ENCODE data around the gene LSM5. TPM values are rescaled to one million over a fixed set of nuclear protein-coding genes. Genes with fewer than 3 reads are reported as not detected.

LSM5 gene
- total RNA-seq, 1 donor from 2014 or later: 32.7 TPM

DNA sequence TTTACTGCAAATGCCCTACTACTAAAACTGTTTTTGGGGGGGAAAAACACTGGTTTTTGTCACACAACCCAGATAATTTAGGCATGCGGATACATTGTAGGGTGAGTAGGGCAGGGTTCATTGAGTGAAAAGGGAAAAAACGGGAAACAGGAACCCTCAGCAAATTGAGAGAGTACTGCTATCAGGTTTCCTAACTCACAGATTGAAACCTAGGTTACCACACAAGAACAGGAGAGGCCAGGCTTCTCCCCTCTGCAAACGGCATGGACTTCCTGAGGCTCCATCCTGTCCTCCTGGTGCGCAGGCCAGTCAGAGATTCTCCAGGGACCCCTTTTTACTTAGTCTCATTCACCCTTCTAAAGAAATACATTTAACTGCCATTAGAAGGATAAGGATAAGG is 35.7 kb upstream of the LSM5 start:
- Mint-ChIP-seq H3K27me3 (ENCODE audit: low read depth) (no peaks in the 10 kb centered on the region), H3K4me1 (ENCODE audit: low read depth) (no peaks in the 10 kb centered on the region), H3K4me3 (ENCODE audit: unreplicated experiment) (no peak overlapping the region), H3K27ac (ENCODE audit: unreplicated experiment) (no peak overlapping the region), H3K36me3 (ENCODE audit: low read depth) (no peaks in the 10 kb centered on the region), H3K9me3 (ENCODE audit: low read depth) (no peaks in the 10 kb centered on the region)
- DNase-seq (ENCODE audit: low spot score): no peak
- TF ChIP-seq, protein P1, sequence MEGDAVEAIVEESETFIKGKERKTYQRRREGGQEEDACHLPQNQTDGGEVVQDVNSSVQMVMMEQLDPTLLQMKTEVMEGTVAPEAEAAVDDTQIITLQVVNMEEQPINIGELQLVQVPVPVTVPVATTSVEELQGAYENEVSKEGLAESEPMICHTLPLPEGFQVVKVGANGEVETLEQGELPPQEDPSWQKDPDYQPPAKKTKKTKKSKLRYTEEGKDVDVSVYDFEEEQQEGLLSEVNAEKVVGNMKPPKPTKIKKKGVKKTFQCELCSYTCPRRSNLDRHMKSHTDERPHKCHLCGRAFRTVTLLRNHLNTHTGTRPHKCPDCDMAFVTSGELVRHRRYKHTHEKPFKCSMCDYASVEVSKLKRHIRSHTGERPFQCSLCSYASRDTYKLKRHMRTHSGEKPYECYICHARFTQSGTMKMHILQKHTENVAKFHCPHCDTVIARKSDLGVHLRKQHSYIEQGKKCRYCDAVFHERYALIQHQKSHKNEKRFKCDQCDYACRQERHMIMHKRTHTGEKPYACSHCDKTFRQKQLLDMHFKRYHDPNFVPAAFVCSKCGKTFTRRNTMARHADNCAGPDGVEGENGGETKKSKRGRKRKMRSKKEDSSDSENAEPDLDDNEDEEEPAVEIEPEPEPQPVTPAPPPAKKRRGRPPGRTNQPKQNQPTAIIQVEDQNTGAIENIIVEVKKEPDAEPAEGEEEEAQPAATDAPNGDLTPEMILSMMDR (IDR thresholded peaks at IDR 0.05): no peak

DNA sequence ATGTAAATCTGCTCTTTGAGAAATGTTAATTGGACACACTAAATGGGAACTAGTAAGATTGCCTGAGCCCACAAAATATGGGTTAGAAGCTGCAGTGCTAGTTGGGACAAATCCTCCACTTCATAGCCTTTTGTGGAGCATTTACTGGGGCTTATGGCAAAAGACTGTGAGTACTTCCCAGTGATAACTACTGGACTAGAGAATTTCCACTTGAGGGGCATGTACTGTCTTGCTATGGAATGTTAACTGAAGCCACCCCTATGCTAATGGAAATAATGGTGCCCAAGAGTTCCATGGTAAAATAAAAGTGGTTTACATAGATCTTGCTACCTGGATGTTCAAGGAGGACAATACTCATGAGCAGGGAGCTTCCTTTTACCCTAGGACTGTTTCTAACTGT is 34.5 kb upstream of the LSM5 start:
- Mint-ChIP-seq H3K27me3 (ENCODE audit: low read depth) (no peaks in the 10 kb centered on the region), H3K9me3 (ENCODE audit: low read depth) (peaks cover 3% of the 10 kb centered on the region), H3K36me3 (ENCODE audit: low read depth) (peaks cover 2% of the 10 kb centered on the region), H3K4me3 (ENCODE audit: unreplicated experiment) (no peak overlapping the region), H3K27ac (ENCODE audit: unreplicated experiment) (no peak overlapping the region), H3K4me1 (ENCODE audit: low read depth) (no peaks in the 10 kb centered on the region)
- no peak for DNase-seq (ENCODE audit: low spot score)
- TF ChIP-seq, protein P1 (IDR thresholded peaks at IDR 0.05): no peak

DNA sequence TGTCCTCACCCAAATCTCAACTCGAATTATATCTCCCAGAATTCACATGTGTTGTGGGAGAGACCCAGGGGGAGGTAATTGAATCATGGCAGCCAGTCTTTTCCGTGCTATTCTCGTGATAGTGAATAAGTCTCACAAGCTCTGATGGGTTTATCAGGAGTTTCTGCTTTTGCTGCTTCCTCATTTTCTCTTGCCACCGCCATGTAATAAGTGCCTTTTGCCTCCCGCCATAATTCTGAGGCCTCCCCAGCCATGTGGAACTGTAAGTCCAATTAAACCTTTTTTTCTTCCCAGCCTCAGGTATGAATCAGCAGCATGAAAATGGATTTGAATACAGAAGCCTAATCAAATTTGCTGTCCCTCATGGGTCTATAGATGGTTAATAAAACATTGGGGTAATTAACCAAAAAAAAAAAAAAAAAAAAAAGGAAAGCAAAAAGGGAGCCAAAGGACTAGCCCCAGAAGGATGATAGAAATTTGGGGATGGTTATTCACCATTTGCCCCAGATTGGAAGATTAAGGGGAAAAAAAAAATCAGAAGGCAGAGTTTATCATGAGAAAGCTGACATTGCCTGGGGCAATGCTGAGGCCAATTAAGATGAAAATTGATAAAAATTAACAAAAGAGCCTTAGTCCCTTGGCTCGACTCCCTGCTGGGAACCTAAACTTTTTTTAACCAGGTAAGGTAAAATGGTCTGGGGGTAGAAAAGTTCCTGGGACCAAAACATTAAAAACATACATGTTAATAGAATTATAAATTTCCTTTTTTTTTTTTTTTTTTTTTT is 32.8 kb upstream of the LSM5 start:
- Mint-ChIP-seq H3K4me1 (ENCODE audit: low read depth) (no peaks in the 10 kb centered on the region), H3K36me3 (ENCODE audit: low read depth) (peaks cover 2% of the 10 kb centered on the region), H3K27me3 (ENCODE audit: low read depth) (no peaks in the 10 kb centered on the region), H3K4me3 (ENCODE audit: unreplicated experiment) (no peak overlapping the region), H3K27ac (ENCODE audit: unreplicated experiment) (no peak overlapping the region), H3K9me3 (ENCODE audit: low read depth) (peaks cover 3% of the 10 kb centered on the region)
- TF ChIP-seq, protein P1 (IDR thresholded peaks at IDR 0.05): no peak
- DNase-seq (ENCODE audit: low spot score): no peak

DNA sequence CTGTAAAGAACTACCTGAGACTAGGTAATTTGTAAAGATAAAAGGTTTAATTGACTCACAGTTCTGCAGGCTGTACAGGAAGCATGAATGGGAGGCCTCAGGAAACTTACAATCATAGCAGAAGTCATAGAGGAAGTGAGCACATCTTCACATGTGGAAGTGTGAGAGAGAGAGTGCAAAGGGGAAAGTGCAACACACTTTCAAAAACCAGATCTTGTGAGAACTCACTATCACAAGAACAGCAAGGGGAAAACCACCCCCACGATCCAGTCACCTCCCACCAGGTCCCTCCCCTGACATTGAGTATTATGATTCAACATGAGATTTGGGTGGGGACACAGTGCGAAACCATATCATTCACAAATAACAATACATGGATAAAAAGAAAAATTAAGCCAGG is 29.6 kb upstream of the LSM5 start:
- no peak for DNase-seq (ENCODE audit: low spot score)
- Mint-ChIP-seq H3K4me1 (ENCODE audit: low read depth) (peaks cover 23% of the 10 kb centered on the region), H3K36me3 (ENCODE audit: low read depth) (peaks cover 2% of the 10 kb centered on the region), H3K27ac (ENCODE audit: unreplicated experiment) (no peak overlapping the region), H3K27me3 (ENCODE audit: low read depth) (no peaks in the 10 kb centered on the region), H3K4me3 (ENCODE audit: unreplicated experiment) (no peak overlapping the region), H3K9me3 (ENCODE audit: low read depth) (peaks cover 5% of the 10 kb centered on the region)
- TF ChIP-seq, protein P1 (IDR thresholded peaks at IDR 0.05): no peak

DNA sequence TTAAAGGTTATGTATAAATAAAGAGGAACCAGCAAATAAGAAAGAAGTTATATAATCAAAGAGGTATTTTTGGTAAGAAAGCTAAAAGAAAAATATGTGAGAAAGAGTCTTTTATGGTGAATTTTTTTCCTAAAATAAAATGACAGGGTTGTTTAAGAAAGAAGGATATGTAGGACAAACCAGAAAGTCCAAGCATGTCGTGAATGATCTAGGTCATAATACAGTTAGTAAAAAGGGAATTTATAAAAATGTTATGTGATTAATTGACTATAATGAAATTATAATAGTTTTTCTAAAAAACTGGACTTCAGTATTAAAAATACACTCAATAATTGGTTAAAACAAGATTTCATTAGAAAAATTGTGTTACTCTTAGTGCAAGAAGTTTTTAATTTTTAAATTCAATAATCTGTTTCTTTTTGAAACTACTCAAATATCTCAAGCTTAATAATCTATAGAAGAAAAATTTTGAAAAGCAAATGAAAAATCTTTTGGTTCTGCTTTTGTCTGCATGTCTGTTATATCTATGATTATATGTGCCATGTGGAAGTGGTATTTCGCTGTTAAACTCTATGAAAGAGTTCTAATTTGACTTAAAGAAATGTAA is 28.5 kb upstream of the LSM5 start:
- TF ChIP-seq, protein P1 (IDR thresholded peaks at IDR 0.05): no peak
- H3K4me1 Mint-ChIP-seq (ENCODE audit: low read depth): peaks cover 30% of the 10 kb centered on the region
- no peak for DNase-seq (ENCODE audit: low spot score)
- peaks cover 2% of the 10 kb centered on the region for H3K36me3 Mint-ChIP-seq (ENCODE audit: low read depth)
- H3K27me3 Mint-ChIP-seq (ENCODE audit: low read depth): no peaks in the 10 kb centered on the region
- peaks cover 5% of the 10 kb centered on the region for H3K9me3 Mint-ChIP-seq (ENCODE audit: low read depth)
- H3K27ac Mint-ChIP-seq (ENCODE audit: unreplicated experiment): no peak overlapping the region
- H3K4me3 Mint-ChIP-seq (ENCODE audit: unreplicated experiment): no peak overlapping the region

All from chondrocyte (in vitro differentiated cells).